Colonic mucosa (tissue), 4 donors: ENCODE measurements around the gene ENC1. TPM values are rescaled to one million over a fixed set of nuclear protein-coding genes. Genes with fewer than 3 reads are reported as not detected.

ENCODE experiments used
- DNase-seq: peaks from one replicate; pipeline ENCODE4 v3.0.0-alpha.2; 2020
- H3K27ac ChIP-seq: fragments of 200-600 bp; one replicate; pipeline ENCODE4 v1.8.0; 2021
- H3K27me3 ChIP-seq: fragments of 200-600 bp; one replicate; pipeline ENCODE4 v1.8.0; 2021
- H3K36me3 ChIP-seq: fragments of 200-600 bp; one replicate; pipeline ENCODE4 v1.8.0; 2021
- H3K4me1 ChIP-seq: fragments of 200-600 bp; one replicate; pipeline ENCODE4 v1.8.0; 2021; ENCODE audit warnings: mild to moderate bottlenecking
- H3K4me3 ChIP-seq: fragments of 200-600 bp; one replicate; pipeline ENCODE4 v1.8.0; 2021
- H3K9ac ChIP-seq, 2 donors: one replicate each; pipeline ENCODE4 v1.7.0; 2013; ENCODE audit warnings: control low read depth in 2 of 2, low read depth in 2 of 2, low read length in 2 of 2
- H3K9me3 ChIP-seq: fragments of 200-600 bp; one replicate; pipeline ENCODE4 v1.8.0; 2021
- CTCF ChIP-seq: fragments of 200-600 bp; IDR thresholded peaks from one replicate; pipeline ENCODE4 v1.8.0; 2022; ENCODE audit warnings: antibody characterized with exemption, mild to moderate bottlenecking
- intact Hi-C: fragments of 100-400 bp; cut with DNase I; formaldehyde crosslinking; loops from one replicate; pipeline ENCODE4 v1.14.1; 2022
- total RNA-seq, 2 donors: library from RNA; stranded (reverse); fragmentation: NEBNext Ultra II Directional in 1 of 2; extraction: Animal tissue kit (Norgen Biotek cat#: 25700) in 1 of 2; gene quantifications; one replicate each; pipeline ENCODE4 v1.2.1, GENCODE V29; 2021
- donor health status: healthy.
- donor health status: DM: no; HTN: no; CAD: no.
- donor health status: DM: no; HTN: no; CAD: no.

ENC1 gene
- total RNA-seq, 2 donors from 2014 or later = 18.9 to 26.6 TPM

GRCh38 chr5:74608736-74609601 lies 31.6 kb downstream of the ENC1 start:
- H3K9ac ChIP-seq = no peak overlapping the region
- H3K36me3 ChIP-seq = no peaks in the 10 kb centered on the region
- H3K4me3 ChIP-seq = no peak overlapping the region
- H3K9me3 ChIP-seq = no peaks in the 10 kb centered on the region
- intact Hi-C loops = no loop called here
- no peaks in the 10 kb centered on the region for H3K27me3 ChIP-seq
- no peak for DNase-seq
- no peak overlapping the region for H3K27ac ChIP-seq
- TF ChIP-seq CTCF = no peak
- no peaks in the 10 kb centered on the region for H3K4me1 ChIP-seq

GRCh38 chr5:74605759-74606158 lies 34.8 kb downstream of the ENC1 start:
- Histone ChIP-seq H3K36me3 (no peaks in the 10 kb centered on the region), H3K4me3 (no peak overlapping the region), H3K4me1 (no peaks in the 10 kb centered on the region), H3K27me3 (no peaks in the 10 kb centered on the region), H3K27ac (no peak overlapping the region), H3K9me3 (no peaks in the 10 kb centered on the region), H3K9ac (no peak overlapping the region)
- no peak for DNase-seq
- no peak for TF ChIP-seq CTCF
- intact Hi-C loops = no loop called here

GRCh38 chr5:74603376-74603775 lies 37.2 kb downstream of the ENC1 start:
- no peak for DNase-seq
- Histone ChIP-seq H3K9me3 (no peaks in the 10 kb centered on the region), H3K9ac (no peak overlapping the region), H3K27me3 (no peaks in the 10 kb centered on the region), H3K4me3 (no peak overlapping the region), H3K27ac (no peak overlapping the region), H3K4me1 (no peaks in the 10 kb centered on the region), H3K36me3 (no peaks in the 10 kb centered on the region)
- intact Hi-C loops = no loop called here
- no peak for TF ChIP-seq CTCF

GRCh38 chr5:74599148-74599547 lies 41.4 kb downstream of the ENC1 start:
- no peak for TF ChIP-seq CTCF
- Histone ChIP-seq H3K36me3 (no peaks in the 10 kb centered on the region), H3K4me3 (no peak overlapping the region), H3K9ac (no peak overlapping the region), H3K27ac (no peak overlapping the region), H3K9me3 (no peaks in the 10 kb centered on the region), H3K27me3 (no peaks in the 10 kb centered on the region), H3K4me1 (no peaks in the 10 kb centered on the region)
- intact Hi-C loops = no loop called here
- no peak for DNase-seq

- no peak overlapping the region for H3K9ac ChIP-seq
- TF ChIP-seq CTCF = no peak
- no peaks in the 10 kb centered on the region for H3K36me3 ChIP-seq
- no peaks in the 10 kb centered on the region for H3K4me1 ChIP-seq
- no peak for DNase-seq
- H3K27me3 ChIP-seq = no peaks in the 10 kb centered on the region
- no peak overlapping the region for H3K27ac ChIP-seq
- intact Hi-C loops = no loop called here
- no peaks in the 10 kb centered on the region for H3K9me3 ChIP-seq
- no peak overlapping the region for H3K4me3 ChIP-seq
These were observed 41.8 kb downstream of the ENC1 start for GRCh38 chr5:74598731-74599130.
